MCF 10A (cell line): Measurements from ENCODE around the gene PECR. TPM values are rescaled to one million over a fixed set of nuclear protein-coding genes. Genes with fewer than 3 reads are reported as not detected.

Experiments used
- BruUV-seq: library from RNA; stranded (reverse); fragments of 400-500 nt; replicated peaks from 2 replicates; lab custom pipeline; 2021; lab: Mats Ljungman, UMichigan
- CTCF ChIA-PET: fragments of 300-600 bp; sonication (Branson Sonifier 250); formaldehyde crosslinking; extraction: SDS; loops from one replicate; lab custom pipeline; 2021; ENCODE audit warnings: antibody characterized with exemption, inconsistent platforms; lab: Yijun Ruan, JAX
- POLR2A ChIA-PET: fragments of 300-600, 350-650 bp; sonication (Branson Sonifier 250); formaldehyde crosslinking; extraction: SDS; loops from one replicate; lab custom pipeline; 2020; ENCODE audit warnings: antibody characterized with exemption, inconsistent platforms; lab: Yijun Ruan, JAX
- DNase-seq: peaks from one replicate; pipeline ENCODE4 v3.0.0-alpha.2; 2018; ENCODE audit not compliant: unreplicated experiment
- H3K27ac Mint-ChIP-seq: one replicate; pipeline ENCODE4 v1.8.0; 2022; ENCODE audit warnings: mild to moderate bottlenecking, low read depth, mixed read lengths; ENCODE audit not compliant: unreplicated experiment
- H3K27me3 Mint-ChIP-seq: one replicate; pipeline ENCODE4 v1.8.0; 2022; ENCODE audit warnings: mixed read lengths; ENCODE audit not compliant: insufficient read depth, unreplicated experiment
- H3K36me3 Mint-ChIP-seq: one replicate; pipeline ENCODE4 v1.8.0; 2022; ENCODE audit warnings: mild to moderate bottlenecking, moderate library complexity, mixed read lengths; ENCODE audit not compliant: insufficient read depth, unreplicated experiment
- H3K4me1 Mint-ChIP-seq: one replicate; pipeline ENCODE4 v1.8.0; 2022; ENCODE audit warnings: mixed read lengths; ENCODE audit not compliant: insufficient read depth, unreplicated experiment
- H3K4me3 Mint-ChIP-seq: one replicate; pipeline ENCODE4 v1.8.0; 2022; ENCODE audit warnings: mild to moderate bottlenecking, moderate library complexity, mixed read lengths; ENCODE audit not compliant: unreplicated experiment
- H3K9me3 Mint-ChIP-seq: one replicate; pipeline ENCODE4 v1.8.0; 2022; ENCODE audit warnings: mixed read lengths; ENCODE audit not compliant: unreplicated experiment
- CTCF ChIP-seq: fragments of 200-600 bp; IDR thresholded peaks from one replicate; pipeline ENCODE4 v1.8.0; 2022; ENCODE audit warnings: antibody characterized with exemption, mild to moderate bottlenecking; ENCODE audit not compliant: unreplicated experiment
- intact Hi-C: fragments of 100-400 bp; cut with micrococcal nuclease; formaldehyde crosslinking; loops from 2 replicates; pipeline ENCODE4 v1.14.1; 2022
- total RNA-seq: library from RNA; stranded (reverse); gene quantifications from 2 replicates; pipeline ENCODE4 v1.2.3, GENCODE V29; 2022

Gene PECR
- total RNA-seq, 1 experiment from 2014 or later, result 8.3 TPM

GRCh38 chr2:216108310-216108966, 26.8 kb upstream of the PECR start:
- TF ChIP-seq CTCF, result no peak
- BruUV-seq, result TSS peak; percentile 99
- Mint-ChIP-seq H3K36me3 (peaks cover 39% of the 10 kb centered on the region), H3K9me3 (no peaks in the 10 kb centered on the region), H3K4me1 (peaks cover 17% of the 10 kb centered on the region), H3K27ac (peak overlapping the region; percentile 100), H3K27me3 (no peaks in the 10 kb centered on the region), H3K4me3 (peak overlapping the region; percentile 100)
- intact Hi-C loops, result loop anchor here (2.0 to 10.0 kb wide), 2 partner anchors 28 to 74 kb away; partner anchors contain the start of genes PECR and TMEM169
- ChIA-PET POLR2A (interaction anchor here (0.6 to 3.6 kb wide), 19 partner anchors 10 to 389 kb away, joined by 3 to 37 read pairs (median 4); partner anchors contain the start of genes PECR, RPL37A, SMARCAL1 and TMEM169), CTCF (interaction anchor here (0.6 to 2.3 kb wide), 5 partner anchors 7 to 1330 kb away, joined by 3 to 5 read pairs (median 3); no protein-coding TSS in a partner anchor)
- DNase-seq, result no peak

GRCh38 chr2:216107760-216108159, 26.2 kb upstream of the PECR start:
- peak overlapping the region; percentile 100 for H3K4me3 Mint-ChIP-seq

GRCh38 chr2:216107320-216107719, 25.7 kb upstream of the PECR start:
- Mint-ChIP-seq H3K27ac (peak overlapping the region; percentile 35), H3K36me3 (peaks cover 28% of the 10 kb centered on the region), H3K9me3 (no peaks in the 10 kb centered on the region), H3K27me3 (no peaks in the 10 kb centered on the region), H3K4me3 (no peak overlapping the region), H3K4me1 (peaks cover 8% of the 10 kb centered on the region)
- no peak for TF ChIP-seq CTCF
- intact Hi-C loops, result loop anchor here (10.0 kb wide), 1 partner anchor 73 kb away; no protein-coding TSS in a partner anchor
- CTCF ChIA-PET, result no interaction called here
- POLR2A ChIA-PET, result interaction anchor here (0.7 to 3.6 kb wide), 3 partner anchors 24 to 390 kb away, joined by 4 to 37 read pairs (median 17); partner anchors contain the start of genes PECR, RPL37A and TMEM169
- DNase-seq, result no peak
- BruUV-seq, result no TSS peak

More at GRCh38 chr2:216107760-216108159, 26.2 kb upstream of the PECR start:
- H3K27me3 Mint-ChIP-seq, result no peaks in the 10 kb centered on the region
- H3K27ac Mint-ChIP-seq, result peak overlapping the region; percentile 35
- CTCF ChIA-PET, result interaction anchor here (0.6 kb wide), 2 partner anchors 51 to 1329 kb away, joined by 3 read pairs; no protein-coding TSS in a partner anchor
- H3K4me1 Mint-ChIP-seq, result peaks cover 13% of the 10 kb centered on the region
- BruUV-seq, result no TSS peak
- POLR2A ChIA-PET, result interaction anchor here (0.7 to 3.6 kb wide), 4 partner anchors 18 to 390 kb away, joined by 3 to 37 read pairs (median 15); partner anchors contain the start of genes PECR, RPL37A and TMEM169
- DNase-seq, result no peak
- H3K36me3 Mint-ChIP-seq, result peaks cover 32% of the 10 kb centered on the region
- H3K9me3 Mint-ChIP-seq, result no peaks in the 10 kb centered on the region
- no peak for TF ChIP-seq CTCF
- intact Hi-C loops, result loop anchor here (2.0 to 10.0 kb wide), 2 partner anchors 27 to 73 kb away; partner anchors contain the start of genes PECR and TMEM169

GRCh38 chr2:216104691-216105090, 23.1 kb upstream of the PECR start:
- intact Hi-C loops, result loop anchor here (10.0 kb wide), 1 partner anchor 70 kb away; no protein-coding TSS in a partner anchor
- no peak overlapping the region for H3K4me3 Mint-ChIP-seq
- TF ChIP-seq CTCF, result no peak
- peaks cover 2% of the 10 kb centered on the region for H3K36me3 Mint-ChIP-seq
- H3K4me1 Mint-ChIP-seq, result peaks cover 4% of the 10 kb centered on the region
- H3K9me3 Mint-ChIP-seq, result no peaks in the 10 kb centered on the region
- no peak for DNase-seq
- ChIA-PET POLR2A (no interaction called here), CTCF (no interaction called here)
- H3K27ac Mint-ChIP-seq, result no peak overlapping the region
- no TSS peak for BruUV-seq
- H3K27me3 Mint-ChIP-seq, result peaks cover 14% of the 10 kb centered on the region
